H1 (cell line): Measurements from ENCODE around the gene TBR1. TPM values are rescaled to one million over a fixed set of nuclear protein-coding genes. Genes with fewer than 3 reads are reported as not detected.

ENCODE experiments used
- CTCF ChIA-PET: fragments of 300-600 bp; sonication (Branson Sonifier 250); formaldehyde crosslinking; loops from one replicate; lab custom pipeline; 2021; ENCODE audit not compliant: partially characterized antibody; lab: Charles Lee
- POLR2A ChIA-PET: fragments of 300-600 bp; sonication (Branson Sonifier 250); formaldehyde crosslinking; loops from one replicate; lab custom pipeline; 2021; ENCODE audit warnings: inconsistent platforms; ENCODE audit not compliant: partially characterized antibody; lab: Charles Lee
- DNase-seq, 2 experiments: peaks; one replicate each; pipeline versions ENCODE4 v3.0.0 to v3.0.0-alpha.2; 2010 to 2022; ENCODE audit warnings: low spot score in 2 of 2, low read depth in 1 of 2, mixed read lengths in 1 of 2
- FAIRE-seq: peaks from 2 replicates; lab custom pipeline; 2011; peaks lifted over from hg19 to GRCh38; lab: Jason Lieb, UNC
- H2AFZ ChIP-seq: 2 replicates; pipeline ENCODE4 v1.8.1; 2012; ENCODE audit warnings: low read length, inconsistent platforms
- H2AK5ac ChIP-seq: 2 replicates; pipeline ENCODE4 v1.6.1; 2013; ENCODE audit warnings: low read depth, low read length
- H2BK120ac ChIP-seq: replicated peaks from 2 replicates; pipeline ENCODE3; 2013; ENCODE audit warnings: low read depth, low read length, inconsistent platforms
- H2BK12ac ChIP-seq: 2 replicates; pipeline ENCODE4 v1.6.1; 2013; ENCODE audit warnings: low read depth, low read length
- H2BK15ac ChIP-seq: 2 replicates; pipeline ENCODE4 v1.6.1; 2013; ENCODE audit warnings: low read length
- H2BK20ac ChIP-seq: 2 replicates; pipeline ENCODE4 v1.6.1; 2013; ENCODE audit warnings: low read length
- H2BK5ac ChIP-seq: 2 replicates; pipeline ENCODE4 v1.6.1; 2013; ENCODE audit warnings: low read depth, low read length
- H3K14ac ChIP-seq: 2 replicates; pipeline ENCODE4 v1.6.1; 2013; ENCODE audit warnings: inconsistent platforms; ENCODE audit not compliant: insufficient read length
- H3K18ac ChIP-seq: 2 replicates; pipeline ENCODE4 v1.6.1; 2013; ENCODE audit warnings: low read length; ENCODE audit errors: extremely low read depth
- H3K23ac ChIP-seq: 2 replicates; pipeline ENCODE4 v1.6.1; 2013; ENCODE audit warnings: inconsistent platforms; ENCODE audit not compliant: insufficient read length
- H3K23me2 ChIP-seq: 2 replicates; pipeline ENCODE4 v1.6.1; 2013; ENCODE audit warnings: low read depth, low read length
- H3K27ac ChIP-seq: 2 replicates; pipeline ENCODE4 v1.6.1; 2011; ENCODE audit warnings: low read depth, low read length, inconsistent platforms
- H3K27me3 ChIP-seq, 4 experiments: replicated peaks in 1 of 4; 1 replicate in 1 of 4; 2 replicates in 3 of 4; pipeline versions ENCODE4 v1.6.1 to v1.8.1; 2011 to 2013; ENCODE audit warnings: low read length in 3 of 4, mild to moderate bottlenecking in 3 of 4, inconsistent platforms in 2 of 4, mixed read lengths in 2 of 4, moderate library complexity in 1 of 4; ENCODE audit not compliant: control insufficient read depth in 3 of 4, insufficient read depth in 3 of 4; ENCODE audit errors: extremely low read depth in 1 of 4
- H3K36me3 ChIP-seq, 4 experiments: 2 replicates each; pipeline versions ENCODE4 v1.6.1 to v1.8.1; 2011 to 2013; ENCODE audit warnings: mild to moderate bottlenecking in 4 of 4, low read length in 3 of 4, moderate library complexity in 2 of 4, control low read depth in 1 of 4, inconsistent platforms in 1 of 4; ENCODE audit not compliant: insufficient read depth in 4 of 4, control insufficient read depth in 2 of 4
- H3K4ac ChIP-seq: replicated peaks from 2 replicates; pipeline ENCODE3; 2013; ENCODE audit warnings: low read length, low read depth, mixed read lengths, inconsistent platforms; ENCODE audit not compliant: insufficient read length
- H3K4me1 ChIP-seq, 4 experiments: replicated peaks in 1 of 4; 1 replicate in 1 of 4; 2 replicates in 3 of 4; pipeline versions ENCODE4 v1.6.1 to v1.8.1; 2011 to 2013; ENCODE audit warnings: low read length in 3 of 4, inconsistent platforms in 2 of 4, mixed read lengths in 1 of 4; ENCODE audit not compliant: insufficient read depth in 4 of 4, control insufficient read depth in 3 of 4
- H3K4me2 ChIP-seq, 2 experiments: 2 replicates each; pipeline versions ENCODE4 v1.6.1 to v1.8.1; 2011 to 2013; ENCODE audit warnings: low read depth in 2 of 2, low read length in 2 of 2, control low read depth in 1 of 2, inconsistent platforms in 1 of 2, mild to moderate bottlenecking in 1 of 2; ENCODE audit not compliant: insufficient read depth in 1 of 2
- H3K4me3 ChIP-seq, 4 experiments: fragments of 200-600, 300-600 bp in 1 of 4; sonication (generic), shearing (Covaris generic), sonication (Bioruptor Twin) in 1 of 4; 2 replicates each; pipeline versions ENCODE4 v1.5.1 to v1.8.1; 2011 to 2016; ENCODE audit warnings: low read length in 4 of 4, low read depth in 3 of 4, control low read depth in 2 of 4, inconsistent platforms in 2 of 4, mild to moderate bottlenecking in 2 of 4, mixed read lengths in 1 of 4, moderate library complexity in 1 of 4; ENCODE audit not compliant: insufficient read depth in 2 of 4; ENCODE audit errors: extremely low read depth in 1 of 4
- H3K56ac ChIP-seq: replicated peaks from 2 replicates; pipeline ENCODE3; 2013; ENCODE audit warnings: low read depth, mild to moderate bottlenecking, mixed read lengths, low read length, inconsistent platforms; ENCODE audit not compliant: insufficient read length
- H3K79me1 ChIP-seq: 2 replicates; pipeline ENCODE4 v1.6.1; 2013; ENCODE audit warnings: low read depth, low read length, control low read depth
- H3K79me2 ChIP-seq, 2 experiments: 2 replicates each; pipeline versions ENCODE4 v1.6.1 to v1.8.1; 2012 to 2013; ENCODE audit warnings: low read length in 2 of 2, mild to moderate bottlenecking in 2 of 2, inconsistent platforms in 1 of 2; ENCODE audit not compliant: insufficient read depth in 2 of 2, control insufficient read depth in 1 of 2
- H3K9ac ChIP-seq, 4 experiments: replicated peaks in 1 of 4; 1 replicate in 1 of 4; 2 replicates in 3 of 4; pipeline versions ENCODE4 v1.6.1 to v1.8.1; 2011 to 2013; ENCODE audit warnings: low read depth in 3 of 4, low read length in 3 of 4, control low read depth in 2 of 4, mild to moderate bottlenecking in 2 of 4, moderate library complexity in 2 of 4, inconsistent platforms in 1 of 4; ENCODE audit errors: extremely low read depth in 1 of 4
- H3K9me3 ChIP-seq, 2 experiments: 2 replicates each; pipeline versions ENCODE4 v1.6.1 to v1.8.1; 2012 to 2013; ENCODE audit warnings: mild to moderate bottlenecking in 2 of 2, moderate library complexity in 2 of 2, control low read depth in 1 of 2, inconsistent platforms in 1 of 2, low read depth in 1 of 2, low read length in 1 of 2, mixed read lengths in 1 of 2; ENCODE audit not compliant: insufficient read depth in 2 of 2
- H4K20me1 ChIP-seq, 2 experiments: replicated peaks in 1 of 2; 2 replicates each; pipeline versions ENCODE3 to v1.8.1; 2011 to 2013; ENCODE audit warnings: inconsistent platforms in 2 of 2, low read length in 2 of 2, mild to moderate bottlenecking in 1 of 2; ENCODE audit not compliant: insufficient read depth in 2 of 2, control insufficient read depth in 1 of 2
- H4K5ac ChIP-seq: 2 replicates; pipeline ENCODE4 v1.6.1; 2013; ENCODE audit warnings: low read length, low read depth, mixed read lengths, inconsistent platforms; ENCODE audit not compliant: insufficient read length
- H4K8ac ChIP-seq: 2 replicates; pipeline ENCODE4 v1.8.0; 2013; ENCODE audit warnings: mild to moderate bottlenecking, moderate library complexity, low read length, inconsistent platforms; ENCODE audit not compliant: insufficient read depth; ENCODE audit errors: extremely low read depth
- H4K91ac ChIP-seq: replicated peaks from 2 replicates; pipeline ENCODE3; 2013; ENCODE audit warnings: low read length, mixed read lengths, inconsistent platforms; ENCODE audit not compliant: insufficient read length
- SUZ12 ChIP-seq: fragments of 200-600 bp; sonication (generic); IDR thresholded peaks from 2 replicates; pipeline ENCODE4 v1.6.1; 2012; ENCODE audit warnings: mild to moderate bottlenecking, inconsistent platforms, low read length, moderate library complexity, mixed read lengths
- polyA plus RNA-seq, 7 experiments: library from polyadenylated mRNA; depleted of rRNA in 3 of 7; stranded (reverse) in 5 of 7; unstranded in 2 of 7; fragments of >200 nt in 5 of 7; fragments of 200-250 nt in 2 of 7; gene quantifications; 1 replicate in 5 of 7; 2 replicates in 1 of 7; 4 replicates in 1 of 7; pipeline versions ENCODE4 v1.2.1 to v1.2.3, GENCODE V29; 2011 to 2013; ENCODE audit warnings: missing spikeins in 2 of 7, mixed read lengths in 2 of 7
- total RNA-seq: library from RNA; stranded (reverse); fragmentation: NEBNext Ultra II Directional; extraction: Animal tissue kit (Norgen Biotek cat#: 25700); gene quantifications from 2 replicates; pipeline ENCODE4 v1.2.1, GENCODE V29; 2021

TBR1 gene
- total and polyA plus RNA-seq, 2 of the 8 experiments (the other 6 are each of a cell fraction or from before 2014, with no cell fraction given): not detected

DNA sequence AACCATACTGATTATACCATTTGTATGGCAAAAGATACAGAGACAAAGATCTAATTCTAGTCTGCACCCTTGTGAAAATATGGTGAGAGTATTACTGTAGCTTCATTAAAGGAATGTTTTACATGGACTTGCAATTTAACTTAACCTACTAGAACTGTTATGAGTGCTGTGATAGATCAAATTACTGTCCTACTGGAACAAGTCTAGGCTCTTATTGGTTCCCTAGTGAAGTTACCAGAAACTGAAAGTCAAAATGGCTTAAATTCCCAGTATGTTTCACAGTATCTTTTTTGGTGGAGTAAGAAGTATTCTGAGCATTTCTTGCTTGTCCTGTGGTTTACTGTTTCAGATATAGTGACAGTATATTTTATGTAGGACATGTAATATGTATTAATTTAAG, 3.8 kb upstream of the TBR1 start:
- Histone ChIP-seq H2BK12ac (no peak overlapping the region), H3K79me2 (no peaks in the 10 kb centered on the region), H3K79me1 (no peaks in the 10 kb centered on the region), H2BK20ac (no peak overlapping the region), H3K9me3 (no peaks in the 10 kb centered on the region), H3K4me1 (peaks cover 11 to 26% (median 17%) of the 10 kb centered on the region in 4 experiments), H3K4me2 (no peak overlapping the region), H3K18ac (no peak overlapping the region), H2BK15ac (no peak overlapping the region), H3K23ac (no peak overlapping the region), H3K56ac (no peak overlapping the region), H2AFZ (no peak overlapping the region), H3K23me2 (peaks cover 8% of the 10 kb centered on the region; the same call in 1 of the 2 replicates), H4K8ac (no peak overlapping the region), H2BK5ac (no peak overlapping the region), H2AK5ac (no peak overlapping the region), H3K9ac (no peak overlapping the region), H2BK120ac (no peak overlapping the region), H4K20me1 (peaks cover 2 to 15% of the 10 kb centered on the region in 2 experiments), H3K27me3 (peaks cover 23 to 45% (median 39%) of the 10 kb centered on the region in 4 experiments), H3K4me3 (no peak overlapping the region), H4K5ac (no peak overlapping the region), H3K27ac (no peak overlapping the region), H3K14ac (no peak overlapping the region), H4K91ac (no peak overlapping the region), H3K4ac (no peak overlapping the region), H3K36me3 (peaks cover 0 to 8% (median 1%) of the 10 kb centered on the region in 4 experiments; a peak in 2 of 8 replicates)
- CTCF ChIA-PET: interaction anchor here (0.7 kb wide), 1 partner anchor 157 kb away, joined by 3 read pairs; no protein-coding TSS in a partner anchor
- no peak for TF ChIP-seq SUZ12
- POLR2A ChIA-PET: no interaction called here
- DNase-seq (no peak), FAIRE-seq (no peak)
